GM21360 (cell line): ENCODE data around the gene PIANP.
"Not testable (repeated sequence)": the region's sequence is repeated elsewhere in the genome, so short reads cannot be mapped to it uniquely, and the experiment has no call there.

Source experiments
- ATAC-seq: cut with Tn5 transposase; IDR thresholded peaks from one replicate; pipeline ENCODE4 v1.9.1; 2021; ENCODE audit warnings: mild to moderate bottlenecking, moderate library complexity; ENCODE audit not compliant: unreplicated experiment

The PIANP gene

GRCh38 chr12:6700646-6701051 lies at the start of gene PIANP:
Gene PIANP (minus strand): TSS chr12:6700815. CDS start chr12:6698061, 2,754 bp downstream.
- no peak for ATAC-seq

- no peak for ATAC-seq
Measured at GRCh38 chr12:6748761-6749160, 48.1 kb upstream of the PIANP start.

- ATAC-seq = no peak
Measured at GRCh38 chr12:6747216-6747615, 46.6 kb upstream of the PIANP start.

GRCh38 chr12:6745741-6746525 lies 45.3 kb upstream of the PIANP start:
- ATAC-seq = no peak

- not testable (repeated sequence) for ATAC-seq
Measured at GRCh38 chr12:6743300-6743699, 42.7 kb upstream of the PIANP start.

GRCh38 chr12:6742834-6743233 lies 42.2 kb upstream of the PIANP start:
- no peak for ATAC-seq

GRCh38 chr12:6742080-6742479 lies 41.5 kb upstream of the PIANP start:
- not testable (repeated sequence) for ATAC-seq

- no peak for ATAC-seq
Measured at GRCh38 chr12:6736754-6737153, 36.1 kb upstream of the PIANP start.

GRCh38 chr12:6735448-6736191 lies 35.0 kb upstream of the PIANP start:
- ATAC-seq = no peak

- ATAC-seq = no peak
Measured at GRCh38 chr12:6734506-6735387, 34.1 kb upstream of the PIANP start.

GRCh38 chr12:6730169-6730568 lies 29.6 kb upstream of the PIANP start:
- ATAC-seq = no peak

- ATAC-seq = no peak
Measured at GRCh38 chr12:6729186-6729585, 28.6 kb upstream of the PIANP start.

GRCh38 chr12:6725350-6725749 lies 24.7 kb upstream of the PIANP start:
- ATAC-seq = no peak

- ATAC-seq = peak; percentile 29
Measured at GRCh38 chr12:6724409-6724797, 23.8 kb upstream of the PIANP start.

- ATAC-seq = peak; percentile 87
Measured at GRCh38 chr12:6723607-6724408, 23.2 kb upstream of the PIANP start, which contains the start of gene COPS7A. Gene COPS7A (plus strand): TSS chr12:6724046. CDS start chr12:6724657, 611 bp downstream.

GRCh38 chr12:6722863-6723262 lies 22.2 kb upstream of the PIANP start:
- ATAC-seq = no peak

GRCh38 chr12:6716874-6717437 lies 16.3 kb upstream of the PIANP start:
- ATAC-seq = no peak

GRCh38 chr12:6716031-6716873 lies 15.6 kb upstream of the PIANP start:
- not testable (repeated sequence) for ATAC-seq

GRCh38 chr12:6708960-6709394 lies 8.4 kb upstream of the PIANP start:
- ATAC-seq = no peak
